SK-N-SH treated with all-trans-retinoic acid at 6 μM for 48 hours (cell line): ENCODE measurements around the gene PPBP.

Experiments
- ATAC-seq: fragments of 200-7000 bp; cut with Tn5 transposase; 3 replicates; pipeline ENCODE4 v1.9.1; 2020; ENCODE audit warnings: mild to moderate bottlenecking, moderate library complexity
- ARNTL ChIP-seq: fragments of 450-650 bp; formaldehyde crosslinking; IDR thresholded peaks from 2 replicates; pipeline ENCODE4 v1.5.0; 2020; ENCODE audit warnings: low read depth, mild to moderate bottlenecking, moderate library complexity, borderline replicate concordance
- BACH2 ChIP-seq: fragments of 250-450 bp; sonication (Bioruptor Pico); IDR thresholded peaks from 2 replicates; pipeline ENCODE4 v1.9.0; 2021; ENCODE audit warnings: mild to moderate bottlenecking, borderline replicate concordance
- CREB5 ChIP-seq: fragments of 250-450 bp; sonication (Bioruptor Pico); IDR thresholded peaks from 2 replicates; pipeline ENCODE4 v1.5.1; 2020; ENCODE audit warnings: low read depth, mild to moderate bottlenecking, moderate library complexity
- CSDC2 ChIP-seq: fragments of 250-450 bp; sonication (Bioruptor Pico); IDR thresholded peaks from 2 replicates; pipeline ENCODE4 v1.5.0; 2020; ENCODE audit warnings: mild to moderate bottlenecking, moderate library complexity
- ESRRG ChIP-seq: fragments of 250-450 bp; sonication (Bioruptor Pico); IDR thresholded peaks from 2 replicates; pipeline ENCODE4 v1.6.1; 2021; ENCODE audit warnings: mild to moderate bottlenecking
- GLIS3 ChIP-seq: fragments of 250-450 bp; sonication (Bioruptor Pico); IDR thresholded peaks from 2 replicates; pipeline ENCODE4 v1.5.0; 2020; ENCODE audit warnings: mild to moderate bottlenecking, moderate library complexity
- ISL1 ChIP-seq: fragments of 250-450 bp; sonication (Bioruptor Pico); IDR thresholded peaks from 2 replicates; pipeline ENCODE4 v2.1.2; 2022; ENCODE audit warnings: mild to moderate bottlenecking, moderate library complexity
- OSR1 ChIP-seq: fragments of 250-450 bp; sonication (Bioruptor Pico); IDR thresholded peaks from 2 replicates; pipeline ENCODE4 v1.8.0; 2022; ENCODE audit warnings: moderate library complexity, mild to moderate bottlenecking, inconsistent platforms
- PATZ1 ChIP-seq: fragments of 250-450 bp; sonication (Bioruptor Pico); IDR thresholded peaks from 2 replicates; pipeline ENCODE4 v1.8.0; 2020; ENCODE audit warnings: mild to moderate bottlenecking, moderate library complexity, borderline replicate concordance
- PPARA ChIP-seq: fragments of 250-450 bp; sonication (Bioruptor Pico); IDR thresholded peaks from 2 replicates; pipeline ENCODE4 v1.5.0; 2020; ENCODE audit warnings: mild to moderate bottlenecking, borderline replicate concordance
- RARB ChIP-seq: fragments of 250-450 bp; sonication (Bioruptor Pico); IDR thresholded peaks from 2 replicates; pipeline ENCODE4 v1.8.0; 2021; ENCODE audit warnings: mild to moderate bottlenecking, moderate library complexity
- SNAI2 ChIP-seq: fragments of 250-450 bp; sonication (Bioruptor Pico); IDR thresholded peaks from 2 replicates; pipeline ENCODE4 v1.5.0; 2020; ENCODE audit warnings: mild to moderate bottlenecking, moderate library complexity
- TCF4 ChIP-seq: fragments of 250-450 bp; sonication (Bioruptor Pico); IDR thresholded peaks from 2 replicates; pipeline ENCODE4 v1.8.0; 2021; ENCODE audit warnings: mild to moderate bottlenecking, moderate library complexity, borderline replicate concordance
- TOX ChIP-seq: fragments of 250-450 bp; sonication (Bioruptor Pico); IDR thresholded peaks from 2 replicates; pipeline ENCODE4 v1.8.0; 2021; ENCODE audit warnings: mild to moderate bottlenecking, moderate library complexity, borderline replicate concordance
- TSHZ2 ChIP-seq: fragments of 250-450 bp; sonication (Bioruptor Pico); IDR thresholded peaks from 2 replicates; pipeline ENCODE4 v1.5.0; 2020; ENCODE audit warnings: mild to moderate bottlenecking, moderate library complexity
- ZC3H10 ChIP-seq: fragments of 250-450 bp; sonication (Bioruptor Pico); IDR thresholded peaks from 2 replicates; pipeline ENCODE4 v1.5.1; 2021; ENCODE audit warnings: mild to moderate bottlenecking, moderate library complexity
- ZFP3 ChIP-seq: fragments of 250-450 bp; sonication (Bioruptor Pico); IDR thresholded peaks from 2 replicates; pipeline ENCODE4 v1.5.0; 2020; ENCODE audit warnings: mild to moderate bottlenecking, moderate library complexity
- ZFP30 ChIP-seq: fragments of 450-650 bp; formaldehyde crosslinking; IDR thresholded peaks from 2 replicates; pipeline ENCODE4 v1.5.0; 2022; ENCODE audit warnings: mild to moderate bottlenecking, moderate library complexity
- ZNF565 ChIP-seq: fragments of 450-650 bp; formaldehyde crosslinking; conservative IDR thresholded peaks from 2 replicates; pipeline ENCODE4 v1.5.0; 2020; ENCODE audit warnings: low read depth, mild to moderate bottlenecking, moderate library complexity
- ZNF70 ChIP-seq: fragments of 450-650 bp; formaldehyde crosslinking; IDR thresholded peaks from 2 replicates; pipeline ENCODE4 v1.5.0; 2020; ENCODE audit warnings: mild to moderate bottlenecking, moderate library complexity
- ZNF8 ChIP-seq: fragments of 450-650 bp; formaldehyde crosslinking; IDR thresholded peaks from 2 replicates; pipeline ENCODE4 v1.5.0; 2020; ENCODE audit warnings: mild to moderate bottlenecking, moderate library complexity
- TF ChIP-seq, protein P1 (sequence below): fragments of 250-450 bp; sonication (Bioruptor Pico); IDR thresholded peaks from 2 replicates; pipeline ENCODE4 v1.5.1; 2021; ENCODE audit warnings: mild to moderate bottlenecking, moderate library complexity

PPBP gene

DNA sequence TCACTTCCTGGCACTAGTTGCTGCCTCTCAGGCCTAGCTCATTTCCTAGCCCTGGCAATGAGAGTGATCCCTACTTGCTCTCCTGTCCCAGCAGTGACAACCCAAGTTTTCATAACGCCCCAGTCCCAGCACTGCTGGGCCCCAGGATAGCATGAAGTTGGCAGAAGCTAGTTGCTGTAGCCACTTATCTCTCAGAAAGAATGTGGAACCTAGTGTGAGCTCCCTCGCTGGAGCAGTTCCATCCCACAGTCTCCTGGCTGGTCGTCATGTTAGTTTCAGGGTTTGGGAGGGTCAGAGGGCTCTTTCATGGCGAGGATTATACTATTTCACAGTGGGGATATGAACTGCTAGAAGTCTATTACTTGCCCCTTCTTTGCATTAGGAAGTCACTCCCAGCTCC, 11.3 kb downstream of the PPBP start:
- no peak for TF ChIP-seq SNAI2
- TF ChIP-seq ZNF8 (CRISPR knock-in tag) = no peak
- no peak for TF ChIP-seq TCF4
- TF ChIP-seq TOX (CRISPR knock-in tag) = no peak
- no peak for TF ChIP-seq ZFP3 (CRISPR knock-in tag)
- TF ChIP-seq BACH2 (CRISPR knock-in tag) = no peak
- TF ChIP-seq ZFP30 (CRISPR knock-in tag) = no peak
- TF ChIP-seq PPARA (CRISPR knock-in tag) = no peak
- no peak for TF ChIP-seq ARNTL (CRISPR knock-in tag)
- TF ChIP-seq, all 23 proteins: peak for 0
- no peak for ATAC-seq

- no peak for ATAC-seq
These were observed 11.8 kb downstream of the PPBP start for GRCh38 chr4:73976217-73976616.

GRCh38 chr4:73974352-73974751, 13.6 kb downstream of the PPBP start:
- ATAC-seq = no peak
- no peak for TF ChIP-seq PATZ1
- TF ChIP-seq SNAI2 = no peak
- no peak for TF ChIP-seq ZC3H10
- no peak for TF ChIP-seq PPARA (CRISPR knock-in tag)
- TF ChIP-seq ESRRG (CRISPR knock-in tag) = no peak
- TF ChIP-seq ZNF565 (CRISPR knock-in tag) = no peak
- TF ChIP-seq TSHZ2 (CRISPR knock-in tag) = no peak
- TF ChIP-seq CSDC2 = no peak
- no peak for TF ChIP-seq ZNF8 (CRISPR knock-in tag)
- no peak for TF ChIP-seq ZFP30 (CRISPR knock-in tag)
- TF ChIP-seq ISL1 (CRISPR knock-in tag) = no peak

More at GRCh38 chr4:73976217-73976616, 11.8 kb downstream of the PPBP start:
- TF ChIP-seq GLIS3 (CRISPR knock-in tag) (no peak), OSR1 (CRISPR knock-in tag) (no peak), PPARA (CRISPR knock-in tag) (no peak), CSDC2 (no peak), SNAI2 (no peak), BACH2 (CRISPR knock-in tag) (no peak), RARB (no peak), TOX (CRISPR knock-in tag) (no peak), ZNF70 (CRISPR knock-in tag) (no peak), TCF4 (no peak), ZFP3 (CRISPR knock-in tag) (no peak), ZFP30 (CRISPR knock-in tag) (no peak), ZC3H10 (no peak), CREB5 (CRISPR knock-in tag) (no peak), ISL1 (CRISPR knock-in tag) (no peak), ZNF565 (CRISPR knock-in tag) (no peak), ZNF8 (CRISPR knock-in tag) (no peak), TSHZ2 (CRISPR knock-in tag) (no peak)
- TF ChIP-seq, protein P1, sequence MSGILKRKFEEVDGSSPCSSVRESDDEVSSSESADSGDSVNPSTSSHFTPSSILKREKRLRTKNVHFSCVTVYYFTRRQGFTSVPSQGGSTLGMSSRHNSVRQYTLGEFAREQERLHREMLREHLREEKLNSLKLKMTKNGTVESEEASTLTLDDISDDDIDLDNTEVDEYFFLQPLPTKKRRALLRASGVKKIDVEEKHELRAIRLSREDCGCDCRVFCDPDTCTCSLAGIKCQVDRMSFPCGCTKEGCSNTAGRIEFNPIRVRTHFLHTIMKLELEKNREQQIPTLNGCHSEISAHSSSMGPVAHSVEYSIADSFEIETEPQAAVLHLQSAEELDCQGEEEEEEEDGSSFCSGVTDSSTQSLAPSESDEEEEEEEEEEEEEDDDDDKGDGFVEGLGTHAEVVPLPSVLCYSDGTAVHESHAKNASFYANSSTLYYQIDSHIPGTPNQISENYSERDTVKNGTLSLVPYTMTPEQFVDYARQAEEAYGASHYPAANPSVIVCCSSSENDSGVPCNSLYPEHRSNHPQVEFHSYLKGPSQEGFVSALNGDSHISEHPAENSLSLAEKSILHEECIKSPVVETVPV (CRISPR knock-in tag) = no peak
- TF ChIP-seq, all 23 proteins: peak for 0
